ENCODE measurements around the gene PIGZ.

GRCh38 chr3:196916995-196917394, 51.6 kb downstream of the PIGZ start:
- TF ChIP-seq, protein P1, sequence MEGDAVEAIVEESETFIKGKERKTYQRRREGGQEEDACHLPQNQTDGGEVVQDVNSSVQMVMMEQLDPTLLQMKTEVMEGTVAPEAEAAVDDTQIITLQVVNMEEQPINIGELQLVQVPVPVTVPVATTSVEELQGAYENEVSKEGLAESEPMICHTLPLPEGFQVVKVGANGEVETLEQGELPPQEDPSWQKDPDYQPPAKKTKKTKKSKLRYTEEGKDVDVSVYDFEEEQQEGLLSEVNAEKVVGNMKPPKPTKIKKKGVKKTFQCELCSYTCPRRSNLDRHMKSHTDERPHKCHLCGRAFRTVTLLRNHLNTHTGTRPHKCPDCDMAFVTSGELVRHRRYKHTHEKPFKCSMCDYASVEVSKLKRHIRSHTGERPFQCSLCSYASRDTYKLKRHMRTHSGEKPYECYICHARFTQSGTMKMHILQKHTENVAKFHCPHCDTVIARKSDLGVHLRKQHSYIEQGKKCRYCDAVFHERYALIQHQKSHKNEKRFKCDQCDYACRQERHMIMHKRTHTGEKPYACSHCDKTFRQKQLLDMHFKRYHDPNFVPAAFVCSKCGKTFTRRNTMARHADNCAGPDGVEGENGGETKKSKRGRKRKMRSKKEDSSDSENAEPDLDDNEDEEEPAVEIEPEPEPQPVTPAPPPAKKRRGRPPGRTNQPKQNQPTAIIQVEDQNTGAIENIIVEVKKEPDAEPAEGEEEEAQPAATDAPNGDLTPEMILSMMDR (conservative IDR thresholded peaks at IDR 0.05): no peak
- no peak for TF ChIP-seq ZFX (IDR thresholded peaks at IDR 0.05)

Measured in C4-2B (cell line).